GM12872 (cell line): ENCODE measurements around the gene DGKB.

Experiments
- CTCF ChIP-seq: IDR thresholded peaks from 3 replicates; pipeline ENCODE4 v1.5.1; 2011; ENCODE audit warnings: low read depth, mild to moderate bottlenecking, low read length, moderate library complexity; ENCODE audit not compliant: insufficient read depth

The DGKB gene

DNA sequence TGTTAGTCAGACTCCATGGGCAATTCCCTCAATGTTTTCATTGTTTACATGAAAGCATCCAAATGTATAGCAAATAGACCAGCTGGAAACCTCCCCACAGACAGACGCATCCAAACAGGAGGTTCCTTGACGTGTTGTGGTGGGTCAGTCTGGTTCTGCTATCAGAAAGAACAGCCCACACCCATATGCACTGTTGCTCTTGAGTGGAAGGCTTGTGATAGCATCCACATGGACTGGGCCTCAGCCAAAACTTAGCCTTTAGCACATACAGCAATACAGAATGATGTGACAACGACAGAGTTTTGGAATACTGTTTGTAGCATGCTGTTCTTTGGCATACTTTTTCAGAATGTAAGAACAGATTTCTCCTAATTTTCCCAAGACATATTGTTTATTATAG is 613.9 kb downstream of the DGKB start:
- TF ChIP-seq CTCF = no peak

DNA sequence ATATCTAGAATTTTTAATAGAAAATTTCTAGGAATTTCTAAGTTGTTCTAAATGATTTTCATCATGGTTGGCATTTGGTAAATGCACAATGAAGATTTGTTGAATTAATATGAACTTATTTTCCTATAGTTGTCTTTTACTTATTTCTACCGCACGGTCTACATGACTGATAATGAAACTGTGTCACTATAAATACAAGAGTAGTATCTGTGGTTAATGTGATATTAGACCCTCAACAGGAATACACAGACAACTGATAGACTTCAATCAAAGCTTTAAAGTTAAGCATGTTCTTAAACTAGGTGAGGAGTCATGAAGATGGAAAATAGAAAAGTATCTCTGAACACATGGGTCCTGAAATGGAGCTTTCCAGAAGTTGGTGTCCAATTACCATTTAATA is 615.2 kb downstream of the DGKB start:
- TF ChIP-seq CTCF = no peak

DNA sequence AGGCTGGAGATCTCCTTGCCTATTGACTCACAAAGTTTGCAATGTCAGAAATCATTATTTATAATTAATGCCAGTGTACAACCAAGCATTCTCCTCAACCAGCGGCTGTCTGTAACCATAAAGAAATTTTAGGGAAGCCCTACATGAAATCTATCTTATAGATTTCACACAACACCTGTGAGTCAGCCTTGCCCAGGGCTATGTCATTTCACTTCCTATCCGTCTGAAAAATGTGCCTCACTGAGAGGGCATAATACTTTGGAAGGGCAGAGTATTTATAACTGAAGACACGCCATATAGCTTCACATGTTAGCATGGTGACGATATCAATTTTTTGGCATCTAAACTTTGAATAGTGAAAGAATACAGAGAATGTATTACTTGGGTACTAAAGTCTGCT is 616.5 kb downstream of the DGKB start:
- TF ChIP-seq CTCF = no peak

DNA sequence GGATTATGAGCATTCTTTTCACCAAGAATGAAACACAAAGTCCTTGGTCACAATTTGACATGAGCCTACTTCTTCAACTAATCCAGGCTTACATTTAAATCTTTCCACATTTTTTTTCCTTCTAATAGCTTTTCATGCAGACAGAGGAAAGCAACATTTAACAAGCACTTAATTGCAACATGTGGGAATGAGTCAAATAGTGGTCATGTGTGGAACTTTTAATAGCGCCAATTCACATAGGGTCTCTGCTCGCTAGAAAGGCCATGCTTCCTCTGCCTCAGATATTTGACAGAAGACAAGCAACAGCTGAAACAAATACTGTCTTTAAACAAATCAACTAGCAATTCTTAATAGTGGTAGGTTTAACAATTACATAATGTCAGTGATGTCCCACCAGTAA is 627.2 kb downstream of the DGKB start:
- no peak for TF ChIP-seq CTCF

GRCh38 chr7:14271441-14271840 is 631.1 kb downstream of the DGKB start:
- no peak for TF ChIP-seq CTCF

- no peak for TF ChIP-seq CTCF
Measured at GRCh38 chr7:14270099-14270498, 632.5 kb downstream of the DGKB start.

DNA sequence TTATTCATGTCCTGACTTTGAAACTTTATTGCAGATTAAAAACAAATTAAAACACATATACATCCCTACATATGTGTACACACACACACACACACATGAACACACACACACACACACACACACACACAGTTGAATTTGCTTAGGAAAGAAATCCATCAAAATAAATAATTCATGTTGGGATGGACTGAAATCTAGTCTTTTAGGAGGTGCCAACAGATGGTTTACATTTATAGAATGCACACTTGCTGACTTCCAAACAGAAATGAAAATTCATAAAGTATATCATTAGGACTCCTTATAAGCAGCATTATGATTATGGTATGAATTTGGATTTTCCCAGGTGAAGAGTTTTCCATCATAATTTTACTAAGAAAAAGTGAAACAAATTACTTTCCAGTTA is 642.5 kb downstream of the DGKB start:
- no peak for TF ChIP-seq CTCF

GRCh38 chr7:14258861-14259260 is 643.7 kb downstream of the DGKB start:
- no peak for TF ChIP-seq CTCF
